OCI-LY1 (cell line): Measurements from ENCODE around the gene LRSAM1.

ENCODE experiments used
- H2AFZ ChIP-seq: fragments of 200-600 bp; sonication (generic), shearing (Covaris generic); 2 replicates; pipeline ENCODE4 v1.6.0; 2014; ENCODE audit warnings: antibody characterized with exemption, mild to moderate bottlenecking, low read length
- H3F3A ChIP-seq: fragments of 200-600 bp; sonication (generic), shearing (Covaris generic); 2 replicates; pipeline ENCODE4 v1.6.0; 2014; ENCODE audit warnings: mild to moderate bottlenecking, antibody characterized with exemption, low read length, moderate library complexity; ENCODE audit not compliant: insufficient read depth
- H3K27ac ChIP-seq: fragments of 200-600 bp; sonication (generic); 2 replicates; pipeline ENCODE4 v1.5.1; 2014; ENCODE audit warnings: low read length, mixed run types, mild to moderate bottlenecking, low read depth; ENCODE audit not compliant: poor library complexity, severe bottlenecking
- H3K27me3 ChIP-seq: fragments of 200-600 bp; sonication (generic); 2 replicates; pipeline ENCODE4 v1.6.0; 2014; ENCODE audit warnings: antibody characterized with exemption, mild to moderate bottlenecking, low read length, moderate library complexity; ENCODE audit not compliant: insufficient read depth
- H3K36me3 ChIP-seq: fragments of 200-600 bp; sonication (generic); 2 replicates; pipeline ENCODE4 v1.6.1; 2014; ENCODE audit warnings: mild to moderate bottlenecking, antibody characterized with exemption, low read length, moderate library complexity, mixed read lengths; ENCODE audit not compliant: insufficient read depth
- H3K4me1 ChIP-seq: fragments of 200-600 bp; sonication (generic); 2 replicates; pipeline ENCODE4 v1.5.1; 2014; ENCODE audit warnings: mild to moderate bottlenecking, low read length, moderate library complexity; ENCODE audit not compliant: insufficient read depth, severe bottlenecking
- H3K4me2 ChIP-seq: fragments of 200-600 bp; sonication (generic), shearing (Covaris generic); 2 replicates; pipeline ENCODE4 v1.6.1; 2014; ENCODE audit warnings: low read length
- H3K4me3 ChIP-seq: fragments of 200-600 bp; sonication (generic); 2 replicates; pipeline ENCODE4 v1.5.1; 2014; ENCODE audit warnings: low read length, low read depth, mild to moderate bottlenecking, mixed read lengths; ENCODE audit not compliant: poor library complexity, severe bottlenecking
- H3K79me2 ChIP-seq: fragments of 200-600 bp; shearing (Covaris generic); 2 replicates; pipeline ENCODE4 v1.6.1; 2016; ENCODE audit warnings: mixed run types, low read length, mixed read lengths; ENCODE audit not compliant: insufficient read depth
- H3K9ac ChIP-seq: fragments of 200-600 bp; sonication (generic), shearing (Covaris generic); 2 replicates; pipeline ENCODE4 v1.6.1; 2014; ENCODE audit warnings: mild to moderate bottlenecking, low read length, mixed read lengths
- H3K9me2 ChIP-seq: fragments of 200-600 bp; sonication (generic), shearing (Covaris generic); 2 replicates; pipeline ENCODE4 v1.6.1; 2014; ENCODE audit warnings: low read depth, mild to moderate bottlenecking, low read length, mixed read lengths
- H3K9me3 ChIP-seq: fragments of 200-600 bp; shearing (Covaris generic); 2 replicates; pipeline ENCODE4 v1.6.1; 2014; ENCODE audit warnings: low read length, mixed read lengths
- H4K20me1 ChIP-seq: fragments of 200-600 bp; sonication (generic), shearing (Covaris generic); 2 replicates; pipeline ENCODE4 v1.6.0; 2016; ENCODE audit warnings: mild to moderate bottlenecking, low read length; ENCODE audit not compliant: insufficient read depth
- CTCF ChIP-seq: fragments of 200-600 bp; sonication (generic), shearing (Covaris generic); IDR thresholded peaks from 2 replicates; pipeline ENCODE4 v1.5.1; 2017; ENCODE audit warnings: mild to moderate bottlenecking, antibody characterized with exemption, low read length, moderate library complexity, mixed read lengths
- EZH2 ChIP-seq: fragments of 200-600 bp; sonication (generic), shearing (Covaris generic); IDR thresholded peaks from 2 replicates; pipeline ENCODE4 v1.8.0; 2017; ENCODE audit warnings: borderline replicate concordance, mixed run types, mild to moderate bottlenecking, antibody characterized with exemption, low read length, moderate library complexity, mixed read lengths

LRSAM1 gene

GRCh38 chr9:127502706-127503378 lies 51.5 kb downstream of the LRSAM1 start:
- no peak overlapping the region for H3K4me3 ChIP-seq
- no peaks in the 10 kb centered on the region for H4K20me1 ChIP-seq
- no peak overlapping the region for H2AFZ ChIP-seq
- H3F3A ChIP-seq: no peaks in the 10 kb centered on the region
- no peaks in the 10 kb centered on the region for H3K4me1 ChIP-seq
- H3K4me2 ChIP-seq: no peak overlapping the region
- H3K36me3 ChIP-seq: no peaks in the 10 kb centered on the region
- H3K79me2 ChIP-seq: no peaks in the 10 kb centered on the region
- TF ChIP-seq EZH2 (no peak), CTCF (no peak)
- H3K27me3 ChIP-seq: no peaks in the 10 kb centered on the region
- no peaks in the 10 kb centered on the region for H3K9me2 ChIP-seq
- H3K27ac ChIP-seq: no peak overlapping the region
- no peaks in the 10 kb centered on the region for H3K9me3 ChIP-seq
- no peak overlapping the region for H3K9ac ChIP-seq

- H3K27me3 ChIP-seq: no peaks in the 10 kb centered on the region
- H3K9me2 ChIP-seq: no peaks in the 10 kb centered on the region
- H3K4me1 ChIP-seq: no peaks in the 10 kb centered on the region
- no peaks in the 10 kb centered on the region for H3K36me3 ChIP-seq
- no peaks in the 10 kb centered on the region for H4K20me1 ChIP-seq
- H3K79me2 ChIP-seq: no peaks in the 10 kb centered on the region
- H3K4me2 ChIP-seq: no peak overlapping the region
- no peak overlapping the region for H3K27ac ChIP-seq
- no peak overlapping the region for H2AFZ ChIP-seq
- TF ChIP-seq EZH2: no peak
- TF ChIP-seq CTCF: no peak
- H3K9ac ChIP-seq: no peak overlapping the region
- no peak overlapping the region for H3K4me3 ChIP-seq
- H3K9me3 ChIP-seq: no peaks in the 10 kb centered on the region
- H3F3A ChIP-seq: no peaks in the 10 kb centered on the region
These were observed 52.1 kb downstream of the LRSAM1 start for GRCh38 chr9:127503379-127503921.

GRCh38 chr9:127503947-127504886 lies 52.9 kb downstream of the LRSAM1 start:
- H3K9me3 ChIP-seq: no peaks in the 10 kb centered on the region
- no peak overlapping the region for H3K27ac ChIP-seq
- no peaks in the 10 kb centered on the region for H3F3A ChIP-seq
- TF ChIP-seq EZH2: no peak
- peak; percentile 83 for TF ChIP-seq CTCF
- no peaks in the 10 kb centered on the region for H4K20me1 ChIP-seq
- no peak overlapping the region for H3K4me2 ChIP-seq
- H3K79me2 ChIP-seq: no peaks in the 10 kb centered on the region
- H3K4me3 ChIP-seq: no peak overlapping the region
- H3K9ac ChIP-seq: no peak overlapping the region
- no peaks in the 10 kb centered on the region for H3K9me2 ChIP-seq
- H2AFZ ChIP-seq: no peak overlapping the region
- H3K27me3 ChIP-seq: no peaks in the 10 kb centered on the region
- no peaks in the 10 kb centered on the region for H3K4me1 ChIP-seq
- no peaks in the 10 kb centered on the region for H3K36me3 ChIP-seq
